ENCODE data around the gene EPB41.

The EPB41 gene

DNA sequence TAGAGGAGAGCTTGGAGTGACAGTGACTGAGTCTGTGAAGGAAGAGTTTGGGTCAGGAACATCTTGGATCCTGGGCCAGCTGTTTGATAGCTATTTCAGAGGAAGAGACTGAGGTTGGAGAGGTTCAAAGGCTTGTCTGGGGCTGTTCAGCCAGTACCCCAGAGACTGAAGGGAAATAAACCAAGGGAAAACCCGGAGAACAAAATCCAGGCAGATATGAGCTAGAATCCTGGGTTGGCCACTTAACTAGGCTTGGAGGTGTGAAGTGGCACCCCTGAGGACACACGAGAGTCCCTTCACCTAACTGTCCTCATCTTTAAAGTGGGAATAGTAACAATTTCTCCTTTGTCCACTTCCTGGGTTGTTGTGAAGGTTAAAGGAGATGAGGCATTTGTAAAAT is 23.1 kb upstream of the EPB41 start:
- no peak for DNase-seq

DNA sequence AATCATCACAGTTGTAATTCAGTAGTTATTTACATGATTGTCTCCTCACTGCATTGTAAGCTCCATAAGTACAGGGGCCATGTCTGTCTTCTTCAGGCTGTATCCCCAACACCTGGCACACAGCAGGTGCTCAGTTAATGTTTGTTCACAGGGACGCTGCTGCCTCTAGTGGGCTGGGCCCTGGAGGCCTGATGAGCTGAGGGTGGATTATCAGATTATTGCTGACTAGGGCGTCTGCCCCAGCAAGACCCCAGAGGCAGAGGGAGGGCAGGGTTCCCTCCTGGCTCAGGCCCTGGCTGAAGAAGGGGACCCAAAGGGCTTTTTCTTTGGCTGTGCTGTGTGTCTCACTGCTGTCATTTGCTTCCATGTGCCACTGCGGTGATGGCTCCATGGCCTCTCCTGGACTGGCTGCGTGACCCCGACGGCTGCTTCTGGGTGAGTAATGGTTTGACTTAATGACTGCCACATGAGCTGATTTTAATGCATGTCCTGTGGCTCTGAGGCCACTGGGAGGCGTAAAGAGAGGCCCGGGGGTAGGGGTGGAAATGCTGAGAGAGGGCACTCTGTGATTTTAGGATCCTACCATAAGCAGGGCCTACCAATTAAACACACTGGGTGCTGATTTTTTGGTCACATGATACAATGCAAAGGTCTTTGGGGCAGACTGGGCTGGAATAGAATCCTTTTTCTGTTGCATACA is 20.8 kb upstream of the EPB41 start:
- peak in 1 of 2 donors; percentile 12 for DNase-seq

- no peak for DNase-seq
Measured at GRCh38 chr1:28894785-28895184, 19.6 kb upstream of the EPB41 start.

- no peak for DNase-seq
Measured at GRCh38 chr1:28895896-28896608, 18.3 kb upstream of the EPB41 start.

DNA sequence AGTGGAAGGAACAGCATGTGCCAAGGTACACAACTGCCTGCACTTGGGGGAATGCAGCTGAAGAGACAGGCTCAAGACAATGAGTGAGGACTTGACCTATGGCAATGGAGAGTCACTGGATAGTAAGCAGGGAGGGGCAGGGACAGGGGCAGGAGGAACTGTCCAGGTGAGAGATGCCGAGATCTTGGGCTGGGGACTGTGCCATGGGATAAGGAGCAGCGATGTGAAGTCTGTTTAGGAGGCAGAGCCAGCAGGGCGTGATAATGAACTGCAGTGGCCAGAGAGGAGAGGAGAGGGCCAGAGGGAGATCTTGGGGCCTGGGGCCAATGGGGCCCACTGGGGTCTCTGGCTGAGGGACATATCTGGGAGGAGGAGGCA is 17.8 kb upstream of the EPB41 start:
- DNase-seq = no peak

DNA sequence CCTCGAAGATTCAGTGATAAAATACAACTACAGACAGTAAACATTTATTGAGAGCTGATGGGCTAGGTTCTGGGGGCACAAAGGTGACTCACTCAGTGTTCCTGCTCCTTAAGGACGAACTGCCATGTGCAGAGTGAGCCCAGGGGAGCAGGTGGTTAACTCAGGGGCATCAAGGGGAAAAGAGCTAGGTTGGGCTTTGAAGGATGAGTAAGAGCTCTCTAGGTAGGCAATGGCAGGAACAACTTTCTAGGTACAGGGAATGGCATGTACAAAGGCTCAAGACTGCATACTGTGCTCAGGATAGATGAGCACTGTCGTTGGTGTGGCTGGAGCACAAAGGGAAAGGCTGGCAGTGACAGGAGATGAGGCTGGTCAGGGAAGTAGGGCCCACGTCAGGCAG is 16.6 kb upstream of the EPB41 start:
- DNase-seq = no peak

- DNase-seq = no peak
Measured at GRCh38 chr1:28898405-28898881, 15.9 kb upstream of the EPB41 start.

GRCh38 chr1:28899267-28899666 is 15.1 kb upstream of the EPB41 start:
- no peak for DNase-seq

GRCh38 chr1:28900562-28900961 is 13.8 kb upstream of the EPB41 start:
- DNase-seq = no peak

DNA sequence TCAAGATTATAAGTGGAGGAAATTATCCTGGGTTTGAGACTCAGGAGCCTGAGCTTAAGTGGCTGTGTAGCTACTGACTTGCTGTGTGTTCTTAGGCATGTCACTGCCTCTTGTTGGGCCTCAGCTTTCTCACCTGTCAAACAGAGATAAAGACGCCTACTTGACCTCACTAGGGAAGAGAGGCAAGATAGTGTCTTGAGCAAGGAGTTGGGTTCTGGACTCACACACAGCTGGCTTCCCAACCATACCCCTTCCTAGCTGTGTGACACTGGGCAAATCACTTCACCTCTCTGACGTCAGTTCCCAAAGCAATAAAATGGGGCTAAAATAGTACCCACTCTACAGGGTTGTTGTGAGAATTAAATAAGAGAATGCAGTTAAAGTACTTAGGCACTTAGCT is 11.6 kb upstream of the EPB41 start:
- no peak for DNase-seq

GRCh38 chr1:28905921-28906666 is 8.3 kb upstream of the EPB41 start:
- no peak for DNase-seq

GRCh38 chr1:28909198-28909597 is 5.2 kb upstream of the EPB41 start:
- DNase-seq = no peak

DNA sequence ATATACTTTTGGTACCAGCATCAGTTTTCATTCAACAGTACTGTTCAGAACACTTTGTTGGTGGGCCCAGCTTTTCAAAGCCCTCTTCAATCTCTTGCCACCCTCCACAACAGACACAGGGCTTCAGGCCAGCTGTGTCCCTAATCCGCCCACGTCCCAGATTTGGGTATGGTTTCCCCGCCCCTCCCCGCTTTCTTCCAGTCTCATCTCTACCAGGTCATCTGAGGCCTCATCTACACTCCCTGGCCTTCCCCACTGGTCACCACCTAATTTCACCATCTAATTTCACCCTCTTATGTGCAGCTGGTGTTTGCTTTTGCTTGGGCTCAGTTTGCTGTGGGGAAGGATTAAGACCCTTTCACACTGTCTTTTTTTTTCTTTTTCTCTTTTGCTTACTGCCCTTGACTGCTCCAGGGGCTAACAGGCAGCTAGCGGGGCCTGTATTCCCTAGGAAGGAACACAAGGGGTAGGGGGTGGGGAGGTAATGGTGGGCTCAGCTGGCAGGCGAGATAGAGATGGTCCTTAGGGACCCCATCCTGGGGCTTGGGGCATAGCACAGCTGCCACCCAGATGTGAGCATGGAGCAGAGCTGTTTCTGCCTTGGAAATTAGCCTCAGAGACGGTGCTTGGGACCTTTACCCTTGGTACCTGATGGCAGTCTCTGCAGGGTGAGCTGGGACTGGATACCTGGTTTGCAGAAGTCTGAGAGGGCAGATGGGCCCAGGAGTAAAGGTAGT is 3.8 kb upstream of the EPB41 start:
- no peak for DNase-seq

GRCh38 chr1:28913786-28914227 is 562 bp upstream of the EPB41 start:
- no peak for DNase-seq

DNA sequence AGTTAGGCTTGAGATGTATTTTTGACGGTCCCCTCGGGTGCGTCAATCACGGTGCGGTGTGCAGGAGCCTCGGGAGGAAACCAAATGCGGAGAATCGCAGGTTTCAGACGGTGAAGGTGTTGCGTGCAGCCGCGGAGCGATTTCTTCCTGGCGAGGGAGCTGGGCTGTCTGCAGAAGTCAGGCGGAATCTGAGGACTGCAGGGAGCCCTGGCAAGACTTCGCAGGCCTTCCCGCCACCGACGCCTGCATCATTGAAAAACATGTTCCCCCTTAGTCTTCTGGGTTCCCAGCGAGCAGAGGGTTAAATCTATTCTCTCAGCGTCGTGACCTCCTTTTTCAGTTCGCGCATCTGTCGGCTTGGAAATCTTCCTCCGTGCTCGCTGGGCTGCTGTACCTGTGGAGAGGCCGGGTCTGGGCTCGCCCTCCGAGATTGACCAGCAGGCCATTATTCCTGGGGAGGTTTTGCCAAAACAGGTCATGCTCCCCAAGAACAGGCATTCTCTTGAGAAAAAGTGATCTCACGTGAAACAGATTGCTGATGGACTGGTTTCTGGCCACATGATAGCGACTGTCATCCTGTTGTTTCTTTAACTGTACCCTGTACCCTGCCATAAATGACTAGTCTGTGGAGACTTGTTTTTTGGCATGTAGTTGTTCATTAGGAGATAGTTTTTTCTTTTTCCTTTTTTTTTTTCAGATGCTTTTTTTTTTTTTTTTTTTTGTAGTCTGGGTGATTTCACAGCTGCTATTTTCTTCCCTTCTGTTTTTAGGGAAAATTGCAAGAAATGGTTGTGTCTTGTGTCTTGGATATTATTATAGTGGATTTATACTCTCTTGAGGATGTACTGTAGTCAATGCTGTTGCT is 894 bp downstream of the EPB41 start:
- DNase-seq = peak; percentile 53 to 61

DNA sequence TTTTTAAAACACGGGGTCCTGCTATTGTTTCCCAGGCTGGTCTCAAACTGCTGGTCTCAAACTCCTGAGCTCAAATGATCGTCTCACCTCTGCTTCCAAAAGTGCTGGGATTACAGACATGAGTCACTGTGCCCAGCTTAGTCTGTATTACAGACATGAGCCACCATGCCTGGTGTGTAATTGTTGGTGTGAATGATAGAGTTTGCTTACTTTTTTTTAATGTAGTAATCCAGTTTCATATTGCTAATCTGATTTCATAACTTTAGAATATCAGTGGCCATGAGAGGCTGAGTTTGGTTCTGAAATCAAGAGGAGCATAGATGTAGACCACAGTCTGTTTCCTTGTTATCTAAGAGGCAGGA is 3.4 kb downstream of the EPB41 start:
- DNase-seq = peak in 1 of 2 donors; percentile 39

- DNase-seq = no peak
Measured at GRCh38 chr1:28921286-28921869, 7.0 kb downstream of the EPB41 start.

DNA sequence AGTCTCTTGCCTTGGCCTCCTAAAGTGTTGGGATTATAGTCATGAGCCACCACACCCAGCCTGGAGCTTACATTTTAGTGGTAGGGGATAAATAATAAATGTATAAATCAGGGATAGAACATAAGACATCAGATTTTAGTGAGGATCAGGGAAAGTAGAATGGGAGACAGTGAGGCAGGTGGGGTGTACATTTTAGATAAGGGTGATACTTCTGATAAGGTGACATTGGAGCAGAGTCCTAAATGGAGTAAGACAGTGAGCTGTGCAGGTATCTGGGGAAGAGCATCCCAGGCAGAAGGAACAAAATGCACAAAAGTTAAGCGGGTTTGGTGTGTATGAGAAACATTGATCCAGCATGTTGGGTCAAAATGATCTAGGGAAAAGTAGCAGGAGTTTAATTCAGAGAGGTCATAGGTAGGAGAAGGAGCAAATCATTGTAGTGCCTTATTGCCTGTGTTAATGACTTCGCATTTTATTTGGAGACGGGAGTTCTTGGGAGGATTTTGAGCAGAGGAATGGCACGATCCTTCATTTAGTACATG is 11.1 kb downstream of the EPB41 start:
- no peak for DNase-seq

- DNase-seq = no peak
Measured at GRCh38 chr1:28926629-28927265, 12.4 kb downstream of the EPB41 start.

GRCh38 chr1:28927266-28927647 is 12.9 kb downstream of the EPB41 start:
- no peak for DNase-seq

Data from stimulated activated CD4-positive, alpha-beta T cell treated with anti-CD3 and anti-CD28 coated beads, Interleukin-2, amount 100 ng/mL, for 24 hours (primary cell).